Measurements from ENCODE around the gene PLXNA2. TPM values are rescaled to one million over a fixed set of nuclear protein-coding genes. Genes with fewer than 3 reads are reported as not detected.
A peak's percentile ranks its signal among the peaks of the same experiment; 100 is the strongest.

Gene PLXNA2
- total and polyA plus RNA-seq, 2 of the 13 experiments (the other 11 are each of a cell fraction or from before 2014, with no cell fraction given): 1.1 to 2.1 TPM

DNA sequence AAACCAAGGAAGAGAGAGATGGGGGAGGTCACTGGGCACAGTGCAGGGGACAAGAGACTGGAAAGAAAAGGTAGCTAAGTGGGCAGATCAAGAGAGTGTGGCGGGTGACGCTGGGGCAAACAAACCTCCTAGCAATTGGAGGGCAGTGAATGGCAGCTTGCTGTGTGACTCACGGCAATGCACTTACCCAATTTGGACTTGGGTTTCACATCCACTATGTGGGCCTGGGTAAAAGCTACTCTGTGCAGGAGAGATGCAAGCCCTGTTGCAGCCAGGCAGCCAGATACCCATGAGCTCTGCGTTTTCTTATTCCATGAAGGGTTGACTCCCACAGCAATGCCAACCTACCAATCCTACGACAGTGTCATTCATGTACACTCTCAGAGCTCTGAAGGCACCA is 9.5 kb downstream of the PLXNA2 start (continued):
- peak; percentile 31; the same call in 1 of the 2 replicates for TF ChIP-seq HNF4A (CRISPR knock-in tag; IDR thresholded peaks at IDR 0.05)

DNA sequence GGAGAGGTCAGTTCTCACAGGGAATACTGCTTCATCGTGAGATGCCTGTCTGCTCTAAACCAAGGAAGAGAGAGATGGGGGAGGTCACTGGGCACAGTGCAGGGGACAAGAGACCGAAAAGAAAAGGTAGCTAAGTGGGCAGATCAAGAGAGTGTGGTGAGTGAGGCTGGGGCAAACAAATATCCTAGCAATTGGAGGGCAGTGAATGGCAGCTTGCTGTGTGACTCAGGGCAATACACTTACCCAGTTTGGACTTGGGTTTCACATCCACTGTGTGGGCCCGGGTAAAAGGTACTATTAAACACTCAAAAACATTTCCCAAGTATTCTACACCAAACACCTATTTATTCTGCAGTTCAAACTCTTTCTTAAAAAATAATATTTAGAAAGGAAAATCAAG is 10.2 kb downstream of the PLXNA2 start:
- peak overlapping the region; percentile 18 for H3K4me2 ChIP-seq (ENCODE audit: low read depth, low read length)
- FAIRE-seq: no peak
- no peaks in the 10 kb centered on the region; a peak in 1 of 5 replicates for H3K36me3 ChIP-seq (replicated peaks in 1 of 2; ENCODE audit: control insufficient read depth in 1 of 2, insufficient read depth in 2 of 2, low read length in 2 of 2)
- no peak for DNase-seq (ENCODE audit: low spot score)
- BruUV-seq (replicated peaks): no TSS peak
- ChIA-PET CTCF (ENCODE audit: low intra/inter-chr PET ratio, low total read pairs) (no interaction called here), POLR2A (interaction anchor here (0.6 to 1.0 kb wide), 2 partner anchors 11 kb away, joined by 3 to 7 read pairs; partner anchors contain the start of gene PLXNA2)
- H3K4me3 ChIP-seq (replicated peaks in 1 of 3; ENCODE audit: insufficient read depth in 1 of 3, low read depth in 2 of 3, low read length in 3 of 3): no peak overlapping the region
- no peaks in the 10 kb centered on the region for H3K9me3 ChIP-seq (ENCODE audit: low read length)
- H4K20me1 ChIP-seq (ENCODE audit: insufficient read depth, low read length): no peaks in the 10 kb centered on the region
- ATAC-seq: peak; percentile 10
- no peak overlapping the region for H2AFZ ChIP-seq (ENCODE audit: low read length)
- peaks cover 0 to 4% of the 10 kb centered on the region in 2 experiments; a peak in 1 of 5 replicates for H3K27me3 ChIP-seq (ENCODE audit: control insufficient read depth in 1 of 2, insufficient read depth in 2 of 2, low read length in 2 of 2)
- H3K9ac ChIP-seq (ENCODE audit: insufficient read depth, low read depth, low read length): no peak overlapping the region
- H3K4me1 ChIP-seq (ENCODE audit: insufficient read depth, low read length): peaks cover 58% of the 10 kb centered on the region
- in situ Hi-C loops (cut with HindIII; ENCODE audit: extremely low pct_ligation_motif_present, low pct_unique_long_range_greater_than_20kb): no loop called here
- intact Hi-C loops (cut with micrococcal nuclease; ENCODE audit: unreplicated experiment): no loop called here
- H3K27ac ChIP-seq (ENCODE audit: extremely low read length, insufficient read depth, low read length): no peak overlapping the region
- no peaks in the 10 kb centered on the region for H3K79me2 ChIP-seq (ENCODE audit: insufficient read depth, low read length)
- 9% methylated on average over 3 of the region's 3 CpGs for WGBS (ENCODE audit: low lambda C conversion rate)
- TF ChIP-seq ZSCAN12 (CRISPR knock-in tag; IDR thresholded peaks at IDR 0.05) (no peak), EEA1 (CRISPR knock-in tag; IDR thresholded peaks at IDR 0.05; ENCODE audit: borderline replicate concordance) (no peak)

- ChIA-PET CTCF (ENCODE audit: low intra/inter-chr PET ratio, low total read pairs) (no interaction called here), POLR2A (interaction anchor here (0.6 to 0.8 kb wide), 3 partner anchors 11 to 26 kb away, joined by 3 read pairs; no protein-coding TSS in a partner anchor)
- Histone ChIP-seq H3K27ac (ENCODE audit: extremely low read length, insufficient read depth, low read length) (no peak overlapping the region), H3K9me3 (ENCODE audit: low read length) (no peaks in the 10 kb centered on the region), H3K4me2 (ENCODE audit: low read depth, low read length) (peak overlapping the region; percentile 18), H3K4me1 (ENCODE audit: insufficient read depth, low read length) (peaks cover 54% of the 10 kb centered on the region), H3K79me2 (ENCODE audit: insufficient read depth, low read length) (no peaks in the 10 kb centered on the region), H3K27me3 (ENCODE audit: control insufficient read depth in 1 of 2, insufficient read depth in 2 of 2, low read length in 2 of 2) (peaks cover 0 to 4% of the 10 kb centered on the region in 2 experiments; a peak in 1 of 5 replicates), H2AFZ (ENCODE audit: low read length) (no peak overlapping the region), H3K9ac (ENCODE audit: insufficient read depth, low read depth, low read length) (no peak overlapping the region), H4K20me1 (ENCODE audit: insufficient read depth, low read length) (no peaks in the 10 kb centered on the region), H3K36me3 (replicated peaks in 1 of 2; ENCODE audit: control insufficient read depth in 1 of 2, insufficient read depth in 2 of 2, low read length in 2 of 2) (no peaks in the 10 kb centered on the region; a peak in 1 of 5 replicates), H3K4me3 (replicated peaks in 1 of 3; ENCODE audit: insufficient read depth in 1 of 3, low read depth in 2 of 3, low read length in 3 of 3) (no peak overlapping the region)
- in situ Hi-C loops (cut with HindIII; ENCODE audit: extremely low pct_ligation_motif_present, low pct_unique_long_range_greater_than_20kb) (no loop called here), intact Hi-C loops (cut with micrococcal nuclease; ENCODE audit: unreplicated experiment) (no loop called here)
- BruUV-seq (replicated peaks): no TSS peak
- FAIRE-seq: peak; percentile 60
- ATAC-seq: peak; percentile 42
- peak; percentile 47 for DNase-seq (ENCODE audit: low spot score)
- 48% methylated on average over 5 of the region's 5 CpGs for WGBS (ENCODE audit: low lambda C conversion rate)
- TF ChIP-seq ZNF143 (CRISPR knock-in tag; IDR thresholded peaks at IDR 0.05) (peak; percentile 28; the same call in 1 of the 2 replicates), SP5 (CRISPR knock-in tag; IDR thresholded peaks at IDR 0.05; ENCODE audit: borderline replicate concordance, low read depth) (peak; percentile 27; the same call in 1 of the 2 replicates), SOX13 (IDR thresholded peaks at IDR 0.05) (no peak), SOX13 (CRISPR knock-in tag; conservative IDR thresholded peaks at IDR 0.05 in 1 of 2, IDR thresholded peaks at IDR 0.05 in 1 of 2) (peak in 1 of 2 experiments; percentile 48; a peak in 1 of 4 replicates), FOXA1 (IDR thresholded peaks at IDR 0.05) (no peak), FOXA1 (CRISPR knock-in tag; IDR thresholded peaks at IDR 0.05) (0 out of 2 replicates have a peak, but pooled peaks have one; percentile 18), HNF4A (CRISPR knock-in tag; IDR thresholded peaks at IDR 0.05) (peak; percentile 28; the same call in 1 of the 2 replicates), HOXA3 (CRISPR knock-in tag; IDR thresholded peaks at IDR 0.05) (peak; percentile 33; the same call in 1 of the 2 replicates)
- TF ChIP-seq, protein P1, sequence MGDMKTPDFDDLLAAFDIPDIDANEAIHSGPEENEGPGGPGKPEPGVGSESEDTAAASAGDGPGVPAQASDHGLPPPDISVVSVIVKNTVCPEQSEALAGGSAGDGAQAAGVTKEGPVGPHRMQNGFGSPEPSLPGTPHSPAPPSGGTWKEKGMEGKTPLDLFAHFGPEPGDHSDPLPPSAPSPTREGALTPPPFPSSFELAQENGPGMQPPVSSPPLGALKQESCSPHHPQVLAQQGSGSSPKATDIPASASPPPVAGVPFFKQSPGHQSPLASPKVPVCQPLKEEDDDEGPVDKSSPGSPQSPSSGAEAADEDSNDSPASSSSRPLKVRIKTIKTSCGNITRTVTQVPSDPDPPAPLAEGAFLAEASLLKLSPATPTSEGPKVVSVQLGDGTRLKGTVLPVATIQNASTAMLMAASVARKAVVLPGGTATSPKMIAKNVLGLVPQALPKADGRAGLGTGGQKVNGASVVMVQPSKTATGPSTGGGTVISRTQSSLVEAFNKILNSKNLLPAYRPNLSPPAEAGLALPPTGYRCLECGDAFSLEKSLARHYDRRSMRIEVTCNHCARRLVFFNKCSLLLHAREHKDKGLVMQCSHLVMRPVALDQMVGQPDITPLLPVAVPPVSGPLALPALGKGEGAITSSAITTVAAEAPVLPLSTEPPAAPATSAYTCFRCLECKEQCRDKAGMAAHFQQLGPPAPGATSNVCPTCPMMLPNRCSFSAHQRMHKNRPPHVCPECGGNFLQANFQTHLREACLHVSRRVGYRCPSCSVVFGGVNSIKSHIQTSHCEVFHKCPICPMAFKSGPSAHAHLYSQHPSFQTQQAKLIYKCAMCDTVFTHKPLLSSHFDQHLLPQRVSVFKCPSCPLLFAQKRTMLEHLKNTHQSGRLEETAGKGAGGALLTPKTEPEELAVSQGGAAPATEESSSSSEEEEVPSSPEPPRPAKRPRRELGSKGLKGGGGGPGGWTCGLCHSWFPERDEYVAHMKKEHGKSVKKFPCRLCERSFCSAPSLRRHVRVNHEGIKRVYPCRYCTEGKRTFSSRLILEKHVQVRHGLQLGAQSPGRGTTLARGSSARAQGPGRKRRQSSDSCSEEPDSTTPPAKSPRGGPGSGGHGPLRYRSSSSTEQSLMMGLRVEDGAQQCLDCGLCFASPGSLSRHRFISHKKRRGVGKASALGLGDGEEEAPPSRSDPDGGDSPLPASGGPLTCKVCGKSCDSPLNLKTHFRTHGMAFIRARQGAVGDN (CRISPR knock-in tag; IDR thresholded peaks at IDR 0.05): peak; percentile 34; the same call in 1 of the 2 replicates
Observed at GRCh38 chr1:208233546-208233945, 10.6 kb downstream of the PLXNA2 start.

Data from HepG2 (cell line).